Measurements from ENCODE around the gene TBX21.
"Not testable (repeated sequence)": the region's sequence is repeated elsewhere in the genome, so short reads cannot be mapped to it uniquely, and the experiment has no call there.

TBX21 gene

DNA sequence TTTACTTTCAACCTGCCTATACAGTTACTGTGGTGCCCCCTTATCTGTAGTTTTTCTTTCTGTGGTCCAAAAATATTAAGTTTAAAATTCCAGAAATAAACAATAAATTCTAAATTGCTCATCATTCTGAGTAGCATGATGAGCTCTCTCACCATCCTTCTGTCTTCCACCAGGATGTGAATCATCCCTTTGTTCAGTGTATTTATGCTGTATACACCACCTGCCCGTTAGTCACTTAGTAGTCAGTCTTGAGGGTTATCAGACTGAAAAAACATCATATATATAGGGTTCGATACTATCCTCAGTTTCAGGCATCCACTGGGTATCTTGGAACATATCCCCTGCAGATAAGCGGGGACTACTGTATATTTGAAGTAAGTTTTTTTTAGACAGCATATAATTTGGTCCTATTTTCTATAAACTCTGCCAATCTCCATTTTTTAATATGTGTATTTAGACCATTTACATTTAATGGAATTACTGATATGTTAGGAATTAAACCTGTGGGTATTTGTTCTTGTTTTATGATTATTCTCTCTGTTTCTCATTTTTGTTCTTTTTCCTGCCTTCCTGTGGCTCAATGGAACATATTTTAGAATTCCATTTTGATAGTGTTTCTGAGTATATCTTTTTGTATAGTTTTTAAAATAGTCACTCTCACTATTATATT lies 31.0 kb downstream of the TBX21 start:
- no peak for DNase-seq (ENCODE audit: low read depth in 3 of 3)

GRCh38 chr17:47773649-47774048 lies 40.6 kb downstream of the TBX21 start:
- DNase-seq (ENCODE audit: low read depth in 3 of 3): not testable (repeated sequence)

- DNase-seq (ENCODE audit: low read depth in 3 of 3): no peak
Measured at GRCh38 chr17:47774331-47774730, 41.3 kb downstream of the TBX21 start.

- DNase-seq (ENCODE audit: low read depth in 3 of 3): no peak
Measured at GRCh38 chr17:47774987-47775580, 42.0 kb downstream of the TBX21 start.

DNA sequence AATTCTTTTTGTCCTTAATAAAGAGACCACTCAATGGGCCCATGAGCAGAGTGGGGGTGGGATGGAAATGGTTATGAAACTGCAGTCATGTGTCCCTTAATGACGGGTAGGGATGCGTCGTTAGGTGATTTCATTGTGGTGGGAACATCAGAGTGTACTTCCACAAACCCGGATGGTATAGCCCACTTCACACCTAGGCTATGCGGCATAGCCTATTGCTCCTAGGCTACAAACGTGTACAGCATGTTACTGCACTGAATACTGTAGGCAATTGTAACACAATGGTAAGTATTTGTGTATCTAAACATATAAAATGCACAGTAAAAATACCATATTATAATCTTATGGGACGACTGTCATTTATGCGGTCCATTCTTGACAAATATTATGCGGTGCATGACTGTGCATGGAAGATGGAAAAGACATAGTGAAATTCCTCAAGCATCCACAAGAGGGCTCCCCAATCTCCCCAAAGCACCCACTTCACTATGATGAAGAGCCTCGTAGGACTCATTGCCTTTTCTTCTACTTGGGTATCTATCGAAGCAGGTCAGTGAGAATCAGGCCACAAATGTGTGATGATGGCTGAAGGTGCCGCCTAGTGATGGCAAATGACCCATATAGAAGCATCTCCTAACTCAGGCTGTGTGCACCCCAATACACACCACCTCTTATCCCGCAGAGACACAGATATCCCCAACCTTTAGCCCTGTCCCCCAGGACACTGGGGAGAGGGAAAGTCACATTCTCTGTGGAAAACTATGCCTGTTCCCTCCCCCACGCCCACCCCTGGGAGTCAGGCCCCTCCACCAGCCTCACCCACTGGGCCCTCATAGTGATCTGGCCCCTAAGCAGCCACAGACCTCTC lies 43.5 kb downstream of the TBX21 start:
- peak; percentile 9 to 17 (median 10) for DNase-seq (ENCODE audit: low read depth in 3 of 3)

GRCh38 chr17:47778184-47778635 lies 45.2 kb downstream of the TBX21 start:
- DNase-seq (ENCODE audit: low read depth in 3 of 3): no peak

DNA sequence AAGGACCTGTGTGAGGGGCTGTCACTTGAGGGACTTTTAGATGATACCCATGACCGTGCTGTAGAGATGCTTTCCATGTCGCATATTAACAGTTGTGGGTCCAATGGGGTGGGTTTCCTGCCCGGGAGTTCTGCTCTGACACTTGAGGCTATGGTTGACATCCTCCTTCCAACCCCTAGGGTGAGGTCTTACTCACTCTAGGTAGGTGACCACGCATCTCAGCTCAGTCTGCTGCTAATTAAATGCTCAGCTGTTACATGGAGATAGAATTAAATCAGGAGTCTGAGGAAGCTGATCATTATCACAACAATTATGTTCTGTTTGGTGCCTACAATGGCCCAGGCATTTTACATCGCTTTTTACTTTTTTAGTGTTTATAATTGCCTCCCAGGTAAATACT lies 48.4 kb downstream of the TBX21 start:
- no peak for DNase-seq (ENCODE audit: low read depth in 3 of 3)

GRCh38 chr17:47785538-47786123 lies 52.6 kb downstream of the TBX21 start:
- no peak for DNase-seq (ENCODE audit: low read depth in 3 of 3)

DNA sequence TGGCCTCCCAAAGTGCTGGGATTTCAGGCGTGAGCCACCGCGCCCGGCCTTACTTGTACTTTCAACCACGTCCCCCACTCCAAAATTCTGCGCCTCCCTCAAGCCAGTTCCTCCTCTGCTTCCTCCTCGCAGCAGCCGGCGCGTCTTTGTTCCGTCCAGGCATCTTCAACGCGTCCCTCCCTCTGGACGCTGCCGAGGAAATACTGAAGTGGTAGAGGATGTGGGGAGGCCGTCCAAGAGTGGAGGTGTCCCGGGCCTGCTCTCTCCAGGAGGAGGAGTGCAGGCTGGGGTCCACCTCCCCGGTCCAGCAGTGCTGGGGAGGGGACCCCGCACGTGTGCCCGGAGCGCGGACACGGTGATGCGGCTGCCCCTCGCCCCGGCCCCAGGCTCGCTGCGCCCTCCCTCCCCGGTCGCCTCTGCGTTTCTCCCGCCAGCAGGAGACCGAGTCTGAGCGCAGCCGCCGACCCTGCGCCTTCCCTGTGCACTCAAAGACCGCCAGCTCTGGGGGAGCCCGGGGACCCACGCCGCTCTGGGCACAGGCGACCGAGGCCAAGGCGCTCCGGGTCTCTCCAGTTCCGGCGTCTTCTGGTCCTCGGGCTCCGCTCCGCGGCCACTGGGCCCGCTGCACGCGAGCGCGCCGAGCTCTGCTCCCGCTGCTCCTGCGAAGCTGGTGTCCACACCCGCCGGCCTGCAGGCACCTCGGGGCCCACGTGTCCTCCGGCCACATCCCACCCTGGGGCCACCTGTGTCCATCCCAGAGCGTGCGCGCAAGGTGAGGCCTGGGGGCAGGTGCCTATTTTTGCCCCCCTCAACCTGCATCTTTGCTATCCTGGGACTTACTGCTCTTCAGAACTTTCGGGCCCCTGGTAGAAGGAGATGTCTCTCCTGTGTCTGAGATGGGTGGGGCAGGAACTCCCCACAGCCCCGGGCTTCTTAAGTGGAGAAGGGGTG lies 56.9 kb downstream of the TBX21 start:
- peak; percentile 37 to 52 (median 38) for DNase-seq (ENCODE audit: low read depth in 3 of 3)

DNA sequence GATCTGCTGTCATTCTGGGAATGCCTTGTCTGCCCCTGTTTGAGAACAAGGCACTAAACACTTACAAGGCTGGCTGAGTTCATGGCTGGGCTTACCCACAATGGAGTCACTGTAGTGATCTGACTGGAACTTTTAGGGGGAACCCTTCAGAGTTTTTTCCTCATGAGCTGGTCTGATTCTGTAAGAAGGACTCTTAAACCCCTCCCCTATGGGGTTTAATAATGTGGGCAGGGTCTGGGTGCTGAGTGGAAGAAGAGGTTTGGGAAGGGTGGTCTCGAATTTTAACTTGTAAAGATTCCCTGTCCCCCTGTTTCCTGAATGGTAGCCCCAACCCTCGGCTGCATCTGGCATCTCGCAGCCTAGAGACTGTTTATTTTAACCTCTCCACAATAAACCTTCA lies 58.0 kb downstream of the TBX21 start:
- DNase-seq (ENCODE audit: low read depth in 3 of 3): no peak

DNA sequence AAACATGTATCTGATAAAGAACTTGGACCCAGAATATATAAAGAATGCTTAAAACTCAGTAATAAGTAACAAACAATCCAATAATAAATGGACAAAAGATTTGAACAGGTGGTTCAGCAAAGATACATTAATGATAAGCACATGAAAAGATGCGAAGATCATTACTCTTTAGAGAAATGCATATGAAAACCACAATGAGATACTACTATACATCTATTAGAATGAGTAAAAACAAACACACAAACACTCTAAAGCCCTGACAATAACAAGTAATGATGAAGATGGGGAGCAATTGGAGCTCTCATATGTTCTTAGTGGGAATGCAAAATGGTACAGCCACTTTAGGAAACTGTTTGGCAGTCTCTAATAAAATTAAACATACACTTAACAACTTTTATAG lies 59.4 kb downstream of the TBX21 start:
- DNase-seq (ENCODE audit: low read depth in 3 of 3): no peak

GRCh38 chr17:47792979-47793378 lies 59.9 kb downstream of the TBX21 start:
- no peak for DNase-seq (ENCODE audit: low read depth in 3 of 3)
